A673 (cell line): ENCODE measurements around the gene TMEFF2. TPM values are rescaled to one million over a fixed set of nuclear protein-coding genes. Genes with fewer than 3 reads are reported as not detected.
A peak's percentile ranks its signal among the peaks of the same experiment; 100 is the strongest.
"Not testable (repeated sequence)": the region's sequence is repeated elsewhere in the genome, so short reads cannot be mapped to it uniquely, and the experiment has no call there.

Experiments
- BruUV-seq: library from RNA; stranded (reverse); fragments of 400-500 nt; replicated peaks from 2 replicates; lab custom pipeline; 2021; lab: Mats Ljungman, UMichigan
- CTCF ChIA-PET: fragments of 300-600 bp; sonication (Branson Sonifier 250); formaldehyde crosslinking; loops from one replicate; lab custom pipeline; 2022; ENCODE audit warnings: antibody characterized with exemption; lab: Charles Lee
- POLR2A ChIA-PET: fragments of 300-600 bp; sonication (Branson Sonifier 250); formaldehyde crosslinking; loops from one replicate; lab custom pipeline; 2022; ENCODE audit warnings: antibody characterized with exemption; ENCODE audit not compliant: low non-redundant PET; lab: Charles Lee
- DNase-seq: peaks from one replicate; pipeline ENCODE4 v3.0.0-alpha.2; 2015; ENCODE audit warnings: low spot score
- H3K27ac ChIP-seq: fragments of 200-600 bp; sonication (generic); 2 replicates; pipeline ENCODE4 v1.5.1; 2016; ENCODE audit warnings: mixed run types, low read depth, mild to moderate bottlenecking, mixed read lengths, antibody characterized with exemption, low read length; ENCODE audit not compliant: poor library complexity, severe bottlenecking
- H3K27me3 ChIP-seq: fragments of 200-600 bp; sonication (generic); replicated peaks from 2 replicates; pipeline ENCODE4 v1.6.1; 2017; ENCODE audit warnings: mixed run types, low read depth, mild to moderate bottlenecking, mixed read lengths, antibody characterized with exemption, low read length; ENCODE audit not compliant: insufficient read depth, poor library complexity
- H3K36me3 ChIP-seq: fragments of 200-600 bp; sonication (generic); 2 replicates; pipeline ENCODE4 v1.6.1; 2016; ENCODE audit warnings: mixed run types, mild to moderate bottlenecking, mixed read lengths, antibody characterized with exemption, low read length; ENCODE audit not compliant: insufficient read depth, poor library complexity, severe bottlenecking
- H3K4me1 ChIP-seq: fragments of 200-600 bp; sonication (generic); 2 replicates; pipeline ENCODE4 v1.6.1; 2017; ENCODE audit warnings: mixed run types, mild to moderate bottlenecking, mixed read lengths, antibody characterized with exemption, low read length; ENCODE audit not compliant: insufficient read depth, poor library complexity, severe bottlenecking
- H3K4me3 ChIP-seq: fragments of 200-600 bp; sonication (generic); 2 replicates; pipeline ENCODE4 v1.5.1; 2016; ENCODE audit warnings: low read depth, mixed run types, mild to moderate bottlenecking, mixed read lengths, low read length; ENCODE audit not compliant: poor library complexity, severe bottlenecking
- H3K9me3 ChIP-seq: fragments of 200-600 bp; sonication (generic); 2 replicates; pipeline ENCODE4 v1.6.1; 2016; ENCODE audit warnings: mixed run types, low read depth, mild to moderate bottlenecking, mixed read lengths, antibody characterized with exemption, low read length; ENCODE audit not compliant: poor library complexity, severe bottlenecking
- EZH2 ChIP-seq: fragments of 200-600 bp; sonication (generic); IDR thresholded peaks from 2 replicates; pipeline ENCODE4 v1.6.1; 2017; ENCODE audit warnings: borderline replicate concordance, low read depth, mild to moderate bottlenecking, mixed read lengths, antibody characterized with exemption, low read length; ENCODE audit not compliant: poor library complexity, severe bottlenecking
- intact Hi-C: fragments of 100-400 bp; cut with micrococcal nuclease; formaldehyde crosslinking; loops from one replicate; pipeline ENCODE4 v1.10.0; 2022; ENCODE audit not compliant: unreplicated experiment
- total RNA-seq: library from RNA; stranded (reverse); gene quantifications from 2 replicates; pipeline ENCODE4 v1.2.3, GENCODE V29; 2021
- TF ChIP-seq, protein P1 (sequence below): fragments of 300-800, 200-600 bp; sonication (generic); conservative IDR thresholded peaks from 2 replicates; pipeline ENCODE4 v1.5.1; 2017; ENCODE audit warnings: low read depth, mild to moderate bottlenecking, antibody characterized with exemption, low read length, moderate library complexity, mixed read lengths

Gene TMEFF2
- total RNA-seq, 1 experiment from 2014 or later, result 7.0 TPM

- H3K27ac ChIP-seq, result no peak overlapping the region
- intact Hi-C loops, result no loop called here
- DNase-seq, result no peak
- H3K4me1 ChIP-seq, result peaks cover 10% of the 10 kb centered on the region
- BruUV-seq, result no TSS peak
- no peaks in the 10 kb centered on the region for H3K36me3 ChIP-seq
- ChIA-PET CTCF (no interaction called here), POLR2A (no interaction called here)
- no peak overlapping the region for H3K4me3 ChIP-seq
- H3K9me3 ChIP-seq, result no peaks in the 10 kb centered on the region
- no peaks in the 10 kb centered on the region for H3K27me3 ChIP-seq
- TF ChIP-seq, protein P1, sequence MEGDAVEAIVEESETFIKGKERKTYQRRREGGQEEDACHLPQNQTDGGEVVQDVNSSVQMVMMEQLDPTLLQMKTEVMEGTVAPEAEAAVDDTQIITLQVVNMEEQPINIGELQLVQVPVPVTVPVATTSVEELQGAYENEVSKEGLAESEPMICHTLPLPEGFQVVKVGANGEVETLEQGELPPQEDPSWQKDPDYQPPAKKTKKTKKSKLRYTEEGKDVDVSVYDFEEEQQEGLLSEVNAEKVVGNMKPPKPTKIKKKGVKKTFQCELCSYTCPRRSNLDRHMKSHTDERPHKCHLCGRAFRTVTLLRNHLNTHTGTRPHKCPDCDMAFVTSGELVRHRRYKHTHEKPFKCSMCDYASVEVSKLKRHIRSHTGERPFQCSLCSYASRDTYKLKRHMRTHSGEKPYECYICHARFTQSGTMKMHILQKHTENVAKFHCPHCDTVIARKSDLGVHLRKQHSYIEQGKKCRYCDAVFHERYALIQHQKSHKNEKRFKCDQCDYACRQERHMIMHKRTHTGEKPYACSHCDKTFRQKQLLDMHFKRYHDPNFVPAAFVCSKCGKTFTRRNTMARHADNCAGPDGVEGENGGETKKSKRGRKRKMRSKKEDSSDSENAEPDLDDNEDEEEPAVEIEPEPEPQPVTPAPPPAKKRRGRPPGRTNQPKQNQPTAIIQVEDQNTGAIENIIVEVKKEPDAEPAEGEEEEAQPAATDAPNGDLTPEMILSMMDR, result no peak
- TF ChIP-seq EZH2, result no peak
These were observed 103.8 kb downstream of the TMEFF2 start for GRCh38 chr2:192090911-192091310.

- BruUV-seq, result no TSS peak
- intact Hi-C loops, result no loop called here
- Histone ChIP-seq H3K27ac (no peak overlapping the region), H3K36me3 (no peaks in the 10 kb centered on the region), H3K4me3 (no peak overlapping the region), H3K9me3 (no peaks in the 10 kb centered on the region), H3K27me3 (no peaks in the 10 kb centered on the region), H3K4me1 (peaks cover 10% of the 10 kb centered on the region)
- peak; percentile 51 for DNase-seq
- CTCF ChIA-PET, result no interaction called here
- POLR2A ChIA-PET, result no interaction called here
- TF ChIP-seq, protein P1, result no peak
- TF ChIP-seq EZH2, result no peak
These were observed 107.3 kb downstream of the TMEFF2 start for GRCh38 chr2:192087398-192087958.

GRCh38 chr2:192082121-192082520, 112.6 kb downstream of the TMEFF2 start:
- no peaks in the 10 kb centered on the region for H3K27me3 ChIP-seq

DNA sequence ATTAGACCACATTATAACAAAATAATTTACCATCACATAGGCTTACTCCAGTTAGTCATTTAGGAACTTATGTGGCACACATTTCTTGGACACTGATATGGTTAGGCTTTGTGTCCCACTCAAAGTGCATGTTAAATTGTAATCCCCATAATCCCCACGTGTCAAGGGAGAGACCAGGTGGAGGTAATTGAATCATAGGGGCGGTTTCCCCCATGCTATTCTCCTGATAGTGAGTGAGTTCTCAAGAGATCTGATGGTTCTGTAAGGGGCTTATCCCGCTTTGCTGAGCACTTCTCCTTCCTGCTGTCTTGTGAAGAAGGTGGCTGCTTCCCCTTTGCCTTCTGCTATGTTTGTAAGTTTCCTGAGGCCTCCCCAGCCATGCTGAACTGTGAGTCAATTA, 114.6 kb downstream of the TMEFF2 start:
- intact Hi-C loops, H3K36me3 ChIP-seq, H3K27me3 ChIP-seq, DNase-seq, CTCF ChIA-PET, H3K4me3 ChIP-seq, POLR2A ChIA-PET, H3K4me1 ChIP-seq, H3K27ac ChIP-seq, BruUV-seq, H3K9me3 ChIP-seq: not testable (repeated sequence)

More at GRCh38 chr2:192082121-192082520, 112.6 kb downstream of the TMEFF2 start:
- peaks cover under 1% of the 10 kb centered on the region for H3K4me1 ChIP-seq
- H3K9me3 ChIP-seq, result no peaks in the 10 kb centered on the region
- H3K4me3 ChIP-seq, result no peak overlapping the region
- intact Hi-C loops, result no loop called here
- ChIA-PET POLR2A (no interaction called here), CTCF (no interaction called here)
- TF ChIP-seq, protein P1, result no peak
- TF ChIP-seq EZH2, result no peak
- no TSS peak for BruUV-seq
- DNase-seq, result no peak
- H3K36me3 ChIP-seq, result no peaks in the 10 kb centered on the region
- H3K27ac ChIP-seq, result no peak overlapping the region
